ENCODE measurements around the gene RNF227.
"Not testable (repeated sequence)": the region's sequence is repeated elsewhere in the genome, so short reads cannot be mapped to it uniquely, and the experiment has no call there.

The RNF227 gene

DNA sequence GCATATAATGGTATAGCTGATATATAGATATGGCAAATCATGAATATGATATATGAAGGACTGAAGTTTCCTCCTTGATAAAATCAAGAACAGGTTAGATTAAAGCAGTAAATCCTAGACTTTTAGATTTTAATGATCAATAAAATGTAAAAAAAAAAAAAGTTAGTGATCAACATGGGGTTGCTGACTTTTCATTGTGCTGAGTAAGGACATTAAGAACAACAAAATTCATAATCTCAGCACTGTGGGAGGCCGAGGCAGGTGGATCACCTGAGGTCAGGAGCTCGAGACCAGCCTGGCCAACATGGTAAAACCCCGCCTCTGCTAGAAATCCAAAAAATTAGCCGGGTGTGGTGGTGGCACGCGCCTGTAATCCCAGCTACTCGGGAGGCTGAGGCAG, 37.9 kb downstream of the RNF227 start:
- H3K27me3 ChIP-seq (ENCODE audit: insufficient read depth, insufficient read length) = no peaks in the 10 kb centered on the region
- no peak overlapping the region for H3K9ac ChIP-seq (ENCODE audit: insufficient read length, low read depth)
- no peak for TF ChIP-seq YY1 (IDR thresholded peaks at IDR 0.05; ENCODE audit: insufficient read depth, insufficient read length)
- no peak for TF ChIP-seq ZNF274 (IDR thresholded peaks at IDR 0.05; ENCODE audit: low read depth, low read length)
- TF ChIP-seq SUZ12 (IDR thresholded peaks at IDR 0.05; ENCODE audit: extremely low read depth, insufficient read depth, insufficient read length) = no peak
- peaks cover 33% of the 10 kb centered on the region for H3K36me3 ChIP-seq (ENCODE audit: insufficient read depth, insufficient read length, low read length)
- no peak overlapping the region for H3K4me3 ChIP-seq (ENCODE audit: insufficient read length, low read depth)
- H3K9me3 ChIP-seq (ENCODE audit: insufficient read depth, low read length) = no peaks in the 10 kb centered on the region
- DNase-seq (ENCODE audit: low read depth, low spot score) = no peak
- H3K4me1 ChIP-seq (ENCODE audit: insufficient read depth, insufficient read length) = no peaks in the 10 kb centered on the region

DNA sequence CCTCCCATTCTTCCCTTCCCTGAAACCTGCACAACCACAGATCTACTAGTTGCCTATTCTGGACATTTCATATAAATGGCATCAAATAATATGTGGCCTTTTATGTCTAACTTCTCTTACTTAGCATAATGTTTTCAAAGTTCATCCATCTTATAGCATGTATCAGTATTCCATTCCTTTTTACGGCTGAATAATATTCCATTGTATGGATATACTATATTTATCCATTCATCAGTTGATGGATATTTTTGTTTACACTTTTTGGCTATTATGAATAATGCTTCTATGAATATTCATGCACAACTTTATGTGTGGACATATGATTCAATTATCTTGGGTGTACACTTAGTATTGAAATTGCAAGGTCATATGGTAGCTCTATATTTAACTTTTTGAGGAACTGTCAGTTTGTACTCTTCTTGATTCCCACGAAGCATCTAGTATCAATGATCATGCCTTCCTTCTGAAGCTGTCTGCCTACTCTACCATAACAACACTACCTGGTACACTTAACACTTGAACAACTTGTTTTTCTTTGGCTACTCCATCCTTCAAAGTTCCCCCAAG, 40.2 kb downstream of the RNF227 start:
- no peaks in the 10 kb centered on the region for H3K9me3 ChIP-seq (ENCODE audit: insufficient read depth, low read length)
- peaks cover 20% of the 10 kb centered on the region for H3K36me3 ChIP-seq (ENCODE audit: insufficient read depth, insufficient read length, low read length)
- no peak for DNase-seq (ENCODE audit: low read depth, low spot score)
- no peak overlapping the region for H3K9ac ChIP-seq (ENCODE audit: insufficient read length, low read depth)
- TF ChIP-seq SUZ12 (IDR thresholded peaks at IDR 0.05; ENCODE audit: extremely low read depth, insufficient read depth, insufficient read length) (no peak), ZNF274 (IDR thresholded peaks at IDR 0.05; ENCODE audit: low read depth, low read length) (no peak)
- H3K4me1 ChIP-seq (ENCODE audit: insufficient read depth, insufficient read length) = no peaks in the 10 kb centered on the region
- no peak overlapping the region for H3K4me3 ChIP-seq (ENCODE audit: insufficient read length, low read depth)
- no peaks in the 10 kb centered on the region for H3K27me3 ChIP-seq (ENCODE audit: insufficient read depth, insufficient read length)

DNA sequence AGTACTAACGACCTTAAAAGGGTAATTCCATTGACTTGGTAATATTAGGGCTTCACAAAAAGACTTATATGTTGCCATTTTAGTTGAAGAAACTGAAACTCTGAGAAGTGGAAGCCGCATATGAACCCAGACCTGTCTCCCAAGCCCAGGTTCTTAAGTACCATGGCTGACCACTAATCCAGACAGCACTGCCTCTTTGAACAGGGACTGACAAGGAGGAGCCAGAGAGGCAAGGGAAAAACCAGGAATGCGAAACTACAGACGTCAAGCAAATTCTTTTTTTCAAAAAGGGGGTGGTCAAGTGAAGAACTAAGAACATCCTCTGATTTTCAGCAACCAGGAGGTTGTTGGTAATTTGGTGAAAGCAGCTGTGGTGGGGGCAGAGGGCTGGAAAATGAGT, 43.0 kb downstream of the RNF227 start:
- H3K9ac ChIP-seq (ENCODE audit: insufficient read length, low read depth) = no peak overlapping the region
- no peak overlapping the region for H3K4me3 ChIP-seq (ENCODE audit: insufficient read length, low read depth)
- H3K4me1 ChIP-seq (ENCODE audit: insufficient read depth, insufficient read length) = no peaks in the 10 kb centered on the region
- DNase-seq (ENCODE audit: low read depth, low spot score) = no peak
- H3K9me3 ChIP-seq (ENCODE audit: insufficient read depth, low read length) = no peaks in the 10 kb centered on the region
- H3K27me3 ChIP-seq (ENCODE audit: insufficient read depth, insufficient read length) = no peaks in the 10 kb centered on the region
- H3K36me3 ChIP-seq (ENCODE audit: insufficient read depth, insufficient read length, low read length) = no peaks in the 10 kb centered on the region
- TF ChIP-seq SUZ12 (IDR thresholded peaks at IDR 0.05; ENCODE audit: extremely low read depth, insufficient read depth, insufficient read length) (no peak), ZNF274 (IDR thresholded peaks at IDR 0.05; ENCODE audit: low read depth, low read length) (no peak), YY1 (IDR thresholded peaks at IDR 0.05; ENCODE audit: insufficient read depth, insufficient read length) (no peak)

DNA sequence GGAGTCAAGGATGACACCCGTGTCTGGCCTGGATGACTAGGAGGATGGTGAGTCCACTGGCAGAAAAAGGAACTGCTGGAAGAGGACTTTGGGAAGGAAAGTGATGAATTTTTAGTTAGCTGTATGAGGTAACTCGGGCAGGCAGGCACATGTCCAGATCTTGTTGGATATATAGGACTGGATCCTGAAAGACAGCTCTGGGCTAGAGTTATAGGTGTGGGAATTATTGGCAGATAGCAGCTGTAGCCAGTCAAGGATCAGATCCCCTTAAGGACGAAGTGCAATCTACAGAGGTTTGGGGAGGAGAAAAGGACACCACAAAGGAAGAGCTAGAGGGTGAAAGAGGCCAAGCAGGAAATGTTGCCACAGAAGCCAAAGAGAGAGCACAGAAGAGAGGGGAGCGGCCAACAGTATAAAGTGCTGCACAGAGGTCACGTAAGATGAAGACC, 48.2 kb downstream of the RNF227 start:
- no peak for TF ChIP-seq ZNF274 (IDR thresholded peaks at IDR 0.05; ENCODE audit: low read depth, low read length)
- TF ChIP-seq YY1 (IDR thresholded peaks at IDR 0.05; ENCODE audit: insufficient read depth, insufficient read length) = no peak
- no peak for TF ChIP-seq SUZ12 (IDR thresholded peaks at IDR 0.05; ENCODE audit: extremely low read depth, insufficient read depth, insufficient read length)
- no peaks in the 10 kb centered on the region for H3K27me3 ChIP-seq (ENCODE audit: insufficient read depth, insufficient read length)
- no peak overlapping the region for H3K9ac ChIP-seq (ENCODE audit: insufficient read length, low read depth)
- peaks cover 5% of the 10 kb centered on the region; the same call in 1 of the 2 replicates for H3K9me3 ChIP-seq (ENCODE audit: insufficient read depth, low read length)
- DNase-seq (ENCODE audit: low read depth, low spot score) = no peak
- peaks cover 11% of the 10 kb centered on the region for H3K36me3 ChIP-seq (ENCODE audit: insufficient read depth, insufficient read length, low read length)
- no peak overlapping the region for H3K4me3 ChIP-seq (ENCODE audit: insufficient read length, low read depth)
- H3K4me1 ChIP-seq (ENCODE audit: insufficient read depth, insufficient read length) = no peaks in the 10 kb centered on the region

DNA sequence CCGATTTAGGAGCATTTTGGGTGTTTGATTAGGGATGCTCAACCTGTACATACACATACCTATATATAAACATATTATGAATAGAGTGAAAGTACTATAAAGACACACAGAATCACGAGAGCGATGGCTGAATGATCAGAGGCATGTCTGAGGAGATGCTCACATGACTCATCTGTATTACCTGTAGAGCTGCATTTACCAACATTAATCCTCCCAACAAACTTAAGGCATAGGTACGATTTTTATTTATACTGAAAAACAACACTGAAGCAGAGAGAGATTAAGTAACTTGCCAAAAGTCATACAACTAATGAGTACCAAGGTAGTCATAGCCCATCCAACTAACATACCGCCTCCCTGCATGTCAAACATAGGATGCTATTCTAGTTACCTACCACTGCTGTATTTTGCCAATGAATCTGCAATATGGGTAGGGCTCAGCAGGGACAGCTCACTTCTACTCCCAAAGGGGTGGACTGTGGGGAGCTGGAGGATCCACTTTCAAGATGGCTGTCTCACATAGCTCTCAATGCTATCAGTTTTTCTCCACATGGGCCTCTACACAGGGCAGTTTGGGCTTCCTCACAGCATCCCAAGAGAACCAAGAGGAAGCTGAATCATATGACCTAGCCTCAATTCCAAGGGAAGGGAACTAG, 51.0 kb downstream of the RNF227 start:
- H3K4me3 ChIP-seq (ENCODE audit: insufficient read length, low read depth) = no peak overlapping the region
- H3K27me3 ChIP-seq (ENCODE audit: insufficient read depth, insufficient read length) = no peaks in the 10 kb centered on the region
- no peaks in the 10 kb centered on the region for H3K4me1 ChIP-seq (ENCODE audit: insufficient read depth, insufficient read length)
- peaks cover 5% of the 10 kb centered on the region; the same call in 1 of the 2 replicates for H3K9me3 ChIP-seq (ENCODE audit: insufficient read depth, low read length)
- H3K36me3 ChIP-seq (ENCODE audit: insufficient read depth, insufficient read length, low read length) = peaks cover 31% of the 10 kb centered on the region
- DNase-seq (ENCODE audit: low read depth, low spot score) = no peak
- TF ChIP-seq ZNF274 (IDR thresholded peaks at IDR 0.05; ENCODE audit: low read depth, low read length) (no peak), YY1 (IDR thresholded peaks at IDR 0.05; ENCODE audit: insufficient read depth, insufficient read length) (no peak), SUZ12 (IDR thresholded peaks at IDR 0.05; ENCODE audit: extremely low read depth, insufficient read depth, insufficient read length) (no peak)
- H3K9ac ChIP-seq (ENCODE audit: insufficient read length, low read depth) = no peak overlapping the region

DNA sequence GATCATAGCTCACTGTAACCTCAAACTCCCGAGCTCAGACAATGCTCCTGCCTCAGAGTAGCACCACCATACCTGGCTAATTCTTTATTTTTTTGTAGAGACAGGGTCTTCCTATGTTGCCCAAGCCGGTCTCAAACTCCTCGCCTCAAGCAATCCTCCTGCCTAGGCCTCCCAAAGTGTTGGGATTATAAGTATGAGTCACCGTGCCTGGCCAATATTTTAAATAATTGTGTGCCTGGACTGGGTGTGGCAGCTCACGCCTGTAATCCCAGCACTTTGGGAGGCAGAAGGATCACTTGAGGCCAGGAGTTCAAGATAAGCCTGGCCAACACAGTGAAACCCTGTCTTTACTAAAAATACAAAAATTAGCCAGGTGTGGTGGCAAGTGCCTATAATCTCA, 51.7 kb downstream of the RNF227 start:
- not testable (repeated sequence) for H3K9me3 ChIP-seq (ENCODE audit: insufficient read depth, low read length); H3K4me1 ChIP-seq (ENCODE audit: insufficient read depth, insufficient read length); H3K4me3 ChIP-seq (ENCODE audit: insufficient read length, low read depth); H3K27me3 ChIP-seq (ENCODE audit: insufficient read depth, insufficient read length); H3K9ac ChIP-seq (ENCODE audit: insufficient read length, low read depth); DNase-seq (ENCODE audit: low read depth, low spot score)
- peaks cover 38% of the 10 kb centered on the region for H3K36me3 ChIP-seq (ENCODE audit: insufficient read depth, insufficient read length, low read length)

Data from NT2/D1 (cell line).